Limb (tissue), 2 donors: ENCODE data around the gene NOA1.
A peak's percentile ranks its signal among the peaks of the same experiment; 100 is the strongest.
"Not testable (repeated sequence)": the region's sequence is repeated elsewhere in the genome, so short reads cannot be mapped to it uniquely, and the experiment has no call there.

Source experiments
- DNase-seq, 2 donors: peaks; one replicate each; pipeline ENCODE4 v3.0.0-alpha.2; 2016; ENCODE audit errors: extremely low spot score in 2 of 2

Gene NOA1

DNA sequence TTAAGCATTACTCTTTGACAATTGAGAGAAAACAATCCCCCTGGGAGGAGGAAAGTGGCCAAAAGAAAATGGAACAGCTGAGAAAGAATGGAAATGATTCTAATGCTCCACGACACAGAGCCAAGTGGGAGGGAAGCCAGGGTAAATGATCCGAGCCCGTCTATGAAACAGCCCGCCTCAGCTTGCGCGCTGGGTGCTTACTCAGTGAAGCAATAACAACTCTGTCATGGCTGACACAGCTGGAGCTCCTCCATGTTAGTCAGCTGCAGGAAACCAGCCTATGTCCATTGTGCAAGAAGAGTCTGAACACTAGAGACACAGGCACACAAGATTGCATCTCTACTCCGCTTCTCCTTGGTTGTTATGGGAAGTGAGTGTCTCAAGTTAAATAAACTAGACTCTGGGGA lies 19.3 kb downstream of the NOA1 start:
- DNase-seq, result peak; percentile 82 to 89

DNA sequence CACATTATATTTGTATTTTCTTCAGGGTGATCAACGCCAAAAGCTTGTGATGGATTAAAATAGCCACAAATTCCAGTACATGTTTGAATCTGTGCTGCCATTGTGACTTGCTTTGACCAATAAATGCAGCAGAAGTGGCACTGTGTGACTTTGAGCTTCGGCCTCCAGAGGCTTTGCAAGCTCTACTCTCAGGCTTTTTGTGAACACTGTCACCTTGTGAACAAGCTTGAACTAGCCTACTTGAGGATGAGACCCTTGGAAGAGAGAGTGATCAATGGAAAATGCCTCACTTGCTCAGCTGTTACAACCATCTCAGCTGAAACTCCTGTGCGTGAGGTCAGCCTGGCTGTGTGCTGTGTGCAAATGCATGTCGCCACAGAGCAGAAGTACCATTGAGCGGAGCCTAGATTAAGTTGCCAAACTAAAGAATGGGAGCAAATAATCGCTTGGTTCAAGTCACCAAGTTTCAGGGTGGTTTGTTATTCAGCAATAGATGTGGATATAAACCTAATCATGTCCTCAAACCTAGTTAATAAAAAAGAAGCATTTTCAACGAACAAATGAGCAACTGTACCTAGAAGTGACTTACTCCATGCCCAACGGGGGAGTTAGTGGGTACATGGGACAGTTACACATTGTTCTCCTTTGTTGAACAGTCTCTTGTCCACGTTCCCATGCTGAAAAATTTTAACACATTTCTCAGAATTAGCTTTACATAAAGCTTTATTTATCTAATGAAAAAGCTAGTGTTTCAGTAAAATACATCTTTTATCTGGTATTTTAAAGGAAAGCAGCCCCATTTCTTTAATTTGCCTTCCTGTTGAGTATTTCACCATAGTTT lies 23.5 kb downstream of the NOA1 start:
- DNase-seq, result no peak

- DNase-seq, result no peak
Measured at GRCh38 chr4:56941403-56941802, 36.0 kb downstream of the NOA1 start.

GRCh38 chr4:56940971-56941370 lies 36.4 kb downstream of the NOA1 start:
- peak in 1 of 2 donors; percentile 41 for DNase-seq

- DNase-seq, result no peak
Measured at GRCh38 chr4:56940403-56940802, 37.0 kb downstream of the NOA1 start.

DNA sequence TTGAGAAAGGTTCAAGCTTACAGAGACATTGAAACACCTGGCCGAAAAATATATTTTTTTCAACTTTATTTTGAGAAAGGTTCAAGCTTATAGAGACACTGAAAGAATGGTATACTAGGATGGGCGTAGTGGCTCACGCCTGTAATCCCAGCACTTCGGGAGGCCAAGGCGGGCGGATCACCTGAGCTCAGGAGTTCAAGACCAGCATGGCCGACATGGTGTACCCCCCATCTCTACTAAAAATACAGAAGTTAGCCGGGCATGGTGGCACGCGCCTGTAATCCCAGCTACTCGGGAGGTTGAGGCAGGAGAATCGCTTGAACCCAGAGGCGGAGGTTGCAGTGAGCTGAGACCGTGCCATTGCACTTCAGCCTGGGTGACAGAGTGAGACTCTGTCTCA lies 37.6 kb downstream of the NOA1 start:
- not testable (repeated sequence) for DNase-seq

DNA sequence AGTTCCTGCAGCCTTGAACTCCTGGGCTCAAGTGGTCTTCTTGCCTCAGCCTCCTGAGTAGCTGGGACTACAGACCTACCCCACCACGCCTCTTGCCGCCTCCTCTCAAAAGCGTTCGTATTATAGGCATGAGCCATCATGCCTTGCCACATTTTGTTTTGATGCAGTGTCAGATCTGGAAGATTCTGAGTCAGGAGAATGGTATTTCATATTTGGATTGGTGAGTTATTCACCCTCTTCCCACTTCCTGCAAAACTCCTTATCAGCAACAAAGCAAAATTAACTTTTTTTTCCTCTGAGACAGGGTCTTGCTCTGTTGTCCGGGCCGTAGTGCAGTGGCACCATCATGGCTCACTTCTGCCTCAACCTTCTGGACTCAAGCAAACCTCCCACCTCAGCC lies 40.1 kb downstream of the NOA1 start:
- no peak for DNase-seq

DNA sequence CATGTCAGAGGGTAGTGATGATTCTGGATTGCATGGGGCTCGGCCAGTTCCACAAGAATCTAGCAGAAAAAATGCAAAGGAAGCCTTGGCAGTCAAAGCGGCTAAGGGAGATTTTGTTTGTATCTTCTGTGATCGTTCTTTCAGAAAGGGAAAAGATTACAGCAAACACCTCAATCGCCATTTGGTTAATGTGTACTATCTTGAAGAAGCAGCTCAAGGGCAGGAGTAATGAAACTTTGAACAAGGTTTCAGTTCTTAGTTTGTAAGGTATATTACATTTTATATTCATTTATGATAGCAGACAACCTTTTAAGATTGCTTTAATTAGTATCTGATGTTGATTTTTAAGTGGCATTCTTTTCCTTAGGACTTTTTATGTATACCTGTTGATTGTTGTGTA lies 45.5 kb downstream of the NOA1 start:
- no peak for DNase-seq

DNA sequence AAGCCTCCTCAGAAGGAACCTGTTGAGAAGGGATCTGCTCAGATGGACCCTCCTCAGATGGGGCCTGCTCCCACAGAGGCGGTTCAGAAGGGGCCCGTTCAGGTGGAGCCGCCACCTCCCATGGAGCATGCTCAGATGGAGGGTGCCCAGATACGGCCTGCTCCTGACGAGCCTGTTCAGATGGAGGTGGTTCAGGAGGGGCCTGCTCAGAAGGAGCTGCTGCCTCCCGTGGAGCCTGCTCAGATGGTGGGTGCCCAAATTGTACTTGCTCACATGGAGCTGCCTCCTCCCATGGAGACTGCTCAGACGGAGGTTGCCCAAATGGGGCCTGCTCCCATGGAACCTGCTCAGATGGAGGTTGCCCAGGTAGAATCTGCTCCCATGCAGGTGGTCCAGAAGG lies 46.8 kb downstream of the NOA1 start:
- DNase-seq, result no peak

DNA sequence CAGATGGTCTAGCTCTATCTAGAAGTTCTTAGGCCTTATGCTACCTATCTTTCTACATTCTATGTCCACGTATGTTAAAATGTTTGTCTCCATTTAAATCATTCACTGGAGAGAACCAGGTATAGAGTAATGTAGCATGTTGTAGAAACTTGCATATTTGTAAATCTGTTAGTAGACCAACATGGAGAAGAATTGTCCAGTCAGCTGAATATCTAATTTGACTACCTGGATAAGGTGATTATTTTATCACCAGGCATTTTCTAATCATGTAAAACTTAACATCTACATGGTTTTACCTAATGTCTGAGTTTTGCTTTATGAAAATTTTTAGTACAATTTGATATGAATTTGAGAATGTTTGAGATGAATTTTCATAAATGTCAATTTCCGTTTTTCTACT lies 50.2 kb downstream of the NOA1 start:
- DNase-seq, result no peak

GRCh38 chr4:56914977-56915376 lies 62.4 kb downstream of the NOA1 start:
- not testable (repeated sequence) for DNase-seq

- no peak for DNase-seq
Measured at GRCh38 chr4:56914336-56914735, 63.1 kb downstream of the NOA1 start.
